NB4 (cell line): Measurements from ENCODE around the gene RAD52.

Experiments used
- MYC ChIP-seq: IDR thresholded peaks from 2 replicates; pipeline ENCODE4 v1.6.1; 2011; ENCODE audit warnings: low read depth, low read length
- POLR2A ChIP-seq: IDR thresholded peaks from 2 replicates; pipeline ENCODE4 v1.6.1; 2011; ENCODE audit warnings: mild to moderate bottlenecking; ENCODE audit not compliant: insufficient read length; ENCODE audit errors: extremely low read depth
- TF ChIP-seq, protein P1 (sequence below): IDR thresholded peaks from one replicate; pipeline ENCODE4 v1.5.1; 2012; ENCODE audit warnings: low read depth, low read length
- TF ChIP-seq, protein P2 (sequence below): IDR thresholded peaks from 2 replicates; pipeline ENCODE4 v1.6.1; 2011; ENCODE audit warnings: low read depth, low read length

DNA sequence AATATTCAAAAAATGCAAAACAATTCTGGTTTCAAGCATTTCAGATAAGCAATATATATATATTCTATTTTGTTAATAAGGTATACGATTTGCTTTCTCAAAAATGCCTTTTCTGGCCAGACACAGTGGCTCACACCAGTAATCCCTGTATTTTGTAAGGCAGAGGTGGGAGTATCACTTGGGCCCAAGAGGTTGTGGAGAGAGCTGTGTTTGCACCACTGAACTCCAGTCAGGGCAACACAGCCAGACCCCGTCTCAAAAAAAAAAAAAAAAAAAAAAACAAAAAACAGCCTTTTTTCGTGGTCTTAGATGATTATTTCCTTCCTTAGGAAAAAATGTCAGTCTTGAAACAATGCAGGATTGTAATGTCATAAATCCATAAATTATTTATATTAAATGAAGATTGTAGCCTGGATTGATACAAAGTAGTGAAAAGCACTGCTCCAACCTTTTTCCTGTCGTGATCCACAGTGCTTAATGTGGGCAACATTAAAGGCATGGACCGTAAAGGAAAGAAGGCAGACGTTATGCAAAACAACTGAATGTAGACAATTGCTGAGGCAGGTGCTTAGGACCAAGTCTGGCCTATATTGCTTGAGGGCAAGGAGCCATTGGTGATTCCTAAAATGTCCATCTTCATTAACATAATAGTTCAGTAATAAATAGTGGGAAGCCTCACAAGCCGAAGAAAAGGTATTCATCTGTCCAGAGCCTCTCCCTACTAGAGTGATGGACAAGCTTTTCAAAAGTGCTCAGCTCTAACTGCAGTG is 36.8 kb downstream of the RAD52 start:
- TF ChIP-seq, protein P1, sequence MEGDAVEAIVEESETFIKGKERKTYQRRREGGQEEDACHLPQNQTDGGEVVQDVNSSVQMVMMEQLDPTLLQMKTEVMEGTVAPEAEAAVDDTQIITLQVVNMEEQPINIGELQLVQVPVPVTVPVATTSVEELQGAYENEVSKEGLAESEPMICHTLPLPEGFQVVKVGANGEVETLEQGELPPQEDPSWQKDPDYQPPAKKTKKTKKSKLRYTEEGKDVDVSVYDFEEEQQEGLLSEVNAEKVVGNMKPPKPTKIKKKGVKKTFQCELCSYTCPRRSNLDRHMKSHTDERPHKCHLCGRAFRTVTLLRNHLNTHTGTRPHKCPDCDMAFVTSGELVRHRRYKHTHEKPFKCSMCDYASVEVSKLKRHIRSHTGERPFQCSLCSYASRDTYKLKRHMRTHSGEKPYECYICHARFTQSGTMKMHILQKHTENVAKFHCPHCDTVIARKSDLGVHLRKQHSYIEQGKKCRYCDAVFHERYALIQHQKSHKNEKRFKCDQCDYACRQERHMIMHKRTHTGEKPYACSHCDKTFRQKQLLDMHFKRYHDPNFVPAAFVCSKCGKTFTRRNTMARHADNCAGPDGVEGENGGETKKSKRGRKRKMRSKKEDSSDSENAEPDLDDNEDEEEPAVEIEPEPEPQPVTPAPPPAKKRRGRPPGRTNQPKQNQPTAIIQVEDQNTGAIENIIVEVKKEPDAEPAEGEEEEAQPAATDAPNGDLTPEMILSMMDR, result no peak
- TF ChIP-seq POLR2A (no peak), MYC (no peak)
- TF ChIP-seq, protein P2, sequence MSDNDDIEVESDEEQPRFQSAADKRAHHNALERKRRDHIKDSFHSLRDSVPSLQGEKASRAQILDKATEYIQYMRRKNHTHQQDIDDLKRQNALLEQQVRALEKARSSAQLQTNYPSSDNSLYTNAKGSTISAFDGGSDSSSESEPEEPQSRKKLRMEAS, result no peak
